Measurements from ENCODE around the gene LRRC40. TPM values are rescaled to one million over a fixed set of nuclear protein-coding genes. Genes with fewer than 3 reads are reported as not detected.
"Not testable (repeated sequence)": the region's sequence is repeated elsewhere in the genome, so short reads cannot be mapped to it uniquely, and the experiment has no call there.

Gene LRRC40
- polyA plus RNA-seq (ENCODE audit: insufficient read length): 32.2 TPM
- long read RNA-seq, donor 1, transcript LRRC40-201 (15 exons, 2,884 nt): major isoform, 9 of 620 reads
- long read RNA-seq, donor 1, partial matches to known transcripts: 601 of 620 reads
- long read RNA-seq, donor 1, other reads (novel, unspliced or antisense): 10 of 620 reads
- long read RNA-seq, donor 2, transcript LRRC40-201 (15 exons, 2,884 nt): major isoform, 9 of 736 reads
- long read RNA-seq, donor 2, partial matches to known transcripts: 712 of 736 reads
- long read RNA-seq, donor 2, other reads (novel, unspliced or antisense): 15 of 736 reads
- long read RNA-seq, donor 3, transcript LRRC40-201 (15 exons, 2,884 nt): major isoform, 8 of 60 reads
- long read RNA-seq, donor 3, partial matches to known transcripts: 52 of 60 reads
- long read RNA-seq, donor 3, other reads (novel, unspliced or antisense): 0 of 60 reads
- long read RNA-seq, donor 4: 0 reads
- long read RNA-seq, donor 5, transcript LRRC40-201 (15 exons, 2,884 nt): major isoform, 10 of 10 reads
- long read RNA-seq, donor 5, partial matches to known transcripts: 0 of 10 reads
- long read RNA-seq, donor 5, other reads (novel, unspliced or antisense): 0 of 10 reads
- long read RNA-seq, donor 6, transcript LRRC40-201 (15 exons, 2,884 nt): major isoform, 5 of 424 reads
- long read RNA-seq, donor 6, partial matches to known transcripts: 411 of 424 reads
- long read RNA-seq, donor 6, other reads (novel, unspliced or antisense): 8 of 424 reads
- long read RNA-seq, donor 7, transcript LRRC40-201 (15 exons, 2,884 nt): major isoform, 11 of 1,473 reads
- long read RNA-seq, donor 7, partial matches to known transcripts: 1,445 of 1,473 reads
- long read RNA-seq, donor 7, other reads (novel, unspliced or antisense): 17 of 1,473 reads
- long read RNA-seq, donor 8, partial matches to known transcripts: 6 of 8 reads
- long read RNA-seq, donor 8, other reads (novel, unspliced or antisense): 0 of 8 reads

DNA sequence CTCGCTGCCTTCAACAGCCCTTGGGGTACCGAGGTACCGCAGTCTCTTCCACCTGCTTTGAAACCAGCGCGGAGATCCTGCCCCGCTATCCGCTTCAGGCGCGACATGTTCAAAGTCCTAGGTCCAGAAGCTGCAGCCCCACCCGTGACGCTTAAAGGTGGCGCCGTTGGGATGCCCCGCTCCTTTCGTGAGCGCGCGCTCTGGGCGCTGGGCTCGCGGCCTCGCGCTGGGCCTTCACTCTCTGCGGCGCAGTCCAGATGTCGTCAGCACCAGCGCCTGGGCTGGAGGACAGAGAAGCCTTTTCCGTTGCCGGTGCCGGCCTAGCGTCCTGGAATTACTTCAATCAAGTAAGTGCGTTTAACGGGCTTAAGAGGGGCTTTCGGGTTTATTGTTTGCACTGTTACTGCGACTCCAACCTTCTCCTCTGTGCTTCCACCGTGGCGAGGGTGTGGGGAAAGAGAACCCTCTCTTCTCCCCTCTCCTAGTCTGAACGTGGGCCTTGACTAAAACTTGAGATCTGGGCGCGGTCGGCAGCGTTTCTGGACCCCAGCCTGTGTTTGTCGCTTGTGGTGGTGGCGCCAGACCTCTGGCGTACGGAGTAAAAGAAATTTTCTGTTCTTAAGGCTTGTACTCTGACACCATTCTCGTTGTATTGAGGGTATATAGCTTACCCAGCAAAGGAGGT, at the start of gene LRRC40:
Gene LRRC40 (minus strand): TSS at position 146 of the 685 bp plus-strand sequence. CDS start 39 bp downstream, at position 107.
- peak; percentile 96 for DNase-seq

DNA sequence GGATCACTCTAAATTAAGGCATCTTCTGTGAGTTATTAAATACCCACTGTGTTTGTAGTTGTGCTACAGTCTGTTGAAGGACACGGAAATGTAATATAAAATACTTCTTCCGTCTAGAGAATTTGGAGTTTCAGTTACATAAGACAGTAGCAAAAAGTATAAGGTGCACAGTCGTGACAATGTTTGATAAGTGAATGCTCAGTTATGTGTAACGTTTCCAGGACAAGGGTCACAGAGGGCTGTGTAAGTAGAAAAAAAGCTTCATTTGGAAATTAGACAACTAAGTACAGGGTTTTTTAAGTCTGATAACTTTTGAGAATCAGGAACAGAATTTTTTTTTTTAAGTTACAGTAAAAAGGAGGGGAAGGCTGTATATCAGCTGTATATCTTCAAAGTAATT, 43.4 kb upstream of the LRRC40 start:
- no peak for DNase-seq

DNA sequence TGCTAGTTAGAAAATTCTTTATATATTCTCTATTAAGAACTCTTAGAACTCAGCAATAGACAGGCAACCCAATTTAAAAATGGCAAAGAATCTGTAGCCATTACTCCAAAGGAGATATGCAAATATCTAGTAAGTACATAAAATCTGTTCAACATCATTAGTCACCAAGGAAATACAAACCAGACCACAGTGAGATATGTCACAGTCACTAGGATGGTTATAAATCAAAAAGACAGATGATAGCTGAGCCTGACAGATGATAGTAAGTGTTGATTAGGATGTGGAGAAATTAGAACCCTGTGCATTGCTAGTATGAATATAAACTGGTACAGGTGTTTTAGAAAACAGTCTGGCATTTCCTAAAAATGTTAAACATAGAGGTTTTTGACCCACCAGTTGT, 42.4 kb upstream of the LRRC40 start:
- DNase-seq: no peak

DNA sequence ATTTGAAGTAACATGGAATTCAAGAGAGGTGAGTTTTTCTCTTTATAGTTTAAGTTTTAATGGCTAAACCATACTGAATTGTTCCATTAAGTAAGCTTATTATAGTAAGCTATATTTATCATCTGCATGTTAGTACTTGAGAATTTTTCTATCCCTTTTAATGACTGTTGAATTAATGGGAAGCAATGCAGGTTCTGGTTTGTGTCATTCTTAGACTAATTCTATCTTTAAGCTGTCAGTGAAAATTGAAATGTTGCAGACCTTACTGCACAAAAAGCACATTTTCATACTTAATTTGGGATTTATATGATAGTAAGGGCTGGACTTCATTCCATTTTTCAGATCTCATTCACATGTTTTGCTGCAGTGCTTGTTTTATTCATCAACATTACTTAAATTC, 41.7 kb upstream of the LRRC40 start:
- DNase-seq: no peak

DNA sequence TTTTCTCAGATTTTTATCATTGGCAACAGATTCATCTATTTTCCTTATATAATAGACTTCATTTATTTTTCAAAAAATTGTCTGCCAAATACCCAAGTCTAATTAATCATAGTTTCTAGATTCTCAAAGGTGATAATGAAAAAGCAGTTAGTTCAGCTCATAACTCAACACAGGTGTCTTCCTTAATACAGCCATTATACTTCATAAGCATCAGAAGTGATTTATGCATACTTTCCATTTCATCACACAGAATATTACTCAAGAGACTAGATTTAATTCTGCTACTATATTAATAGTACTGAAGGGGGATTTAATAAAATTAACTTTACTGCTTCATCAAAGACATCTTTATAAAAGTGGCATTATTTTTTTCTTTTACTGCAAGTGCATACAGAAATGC, 34.6 kb upstream of the LRRC40 start:
- no peak for DNase-seq

DNA sequence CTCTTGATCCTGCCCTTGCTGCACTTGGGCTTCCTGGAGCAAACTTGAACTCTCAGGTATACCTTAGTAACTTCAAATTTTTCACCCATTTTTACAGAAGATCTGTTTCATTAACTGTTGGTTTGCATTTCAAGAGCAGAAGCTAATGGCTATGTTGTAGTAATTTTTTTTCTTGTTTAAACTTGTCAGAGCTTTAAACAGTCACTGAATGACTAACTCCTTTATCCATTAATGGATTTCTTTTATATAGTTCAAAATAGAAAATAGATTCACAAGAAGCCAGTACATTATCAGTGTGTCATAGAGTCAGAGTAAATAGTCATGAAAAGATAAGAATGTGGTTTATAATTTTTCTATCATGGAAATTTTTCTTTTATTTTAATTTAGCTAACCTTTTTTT, 29.4 kb upstream of the LRRC40 start:
- no peak for DNase-seq

DNA sequence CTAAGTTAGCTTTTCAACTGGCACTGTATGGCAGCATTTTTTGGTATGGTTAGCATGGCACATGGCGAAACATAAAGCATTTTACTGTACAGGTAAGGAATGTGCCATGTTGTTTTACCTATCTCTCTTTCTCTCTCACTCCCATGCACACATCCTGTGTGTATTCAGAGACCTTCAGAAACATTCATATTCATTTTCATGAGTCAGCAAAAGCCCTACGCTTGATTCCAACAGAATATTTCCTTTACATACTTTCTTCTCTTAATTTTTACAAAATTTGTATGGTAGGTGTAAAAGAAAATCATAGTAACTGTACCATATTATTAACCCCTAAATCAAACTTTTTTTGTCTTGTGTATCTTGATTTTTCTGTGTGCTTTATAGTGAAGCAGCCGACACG, 26.1 kb upstream of the LRRC40 start:
- no peak for DNase-seq

DNA sequence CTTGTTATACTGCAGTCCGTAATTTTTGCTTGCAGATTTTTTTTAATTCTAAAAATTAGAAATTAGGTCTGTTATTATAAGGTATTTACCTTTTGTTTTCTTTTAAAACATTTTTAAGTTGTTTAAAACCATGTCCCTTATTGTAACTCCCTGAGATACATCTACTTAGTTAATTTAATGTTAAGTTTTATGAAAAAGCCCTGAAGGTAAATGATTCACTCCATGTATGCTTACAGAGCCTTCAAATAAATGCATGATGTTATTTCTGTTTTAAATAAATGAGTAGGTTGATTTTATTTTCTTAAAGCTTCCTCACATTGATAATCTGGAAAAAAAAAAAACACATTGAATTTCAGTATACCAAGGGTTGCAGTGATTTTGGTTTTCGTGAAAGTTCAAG, 23.3 kb upstream of the LRRC40 start:
- DNase-seq: no peak

DNA sequence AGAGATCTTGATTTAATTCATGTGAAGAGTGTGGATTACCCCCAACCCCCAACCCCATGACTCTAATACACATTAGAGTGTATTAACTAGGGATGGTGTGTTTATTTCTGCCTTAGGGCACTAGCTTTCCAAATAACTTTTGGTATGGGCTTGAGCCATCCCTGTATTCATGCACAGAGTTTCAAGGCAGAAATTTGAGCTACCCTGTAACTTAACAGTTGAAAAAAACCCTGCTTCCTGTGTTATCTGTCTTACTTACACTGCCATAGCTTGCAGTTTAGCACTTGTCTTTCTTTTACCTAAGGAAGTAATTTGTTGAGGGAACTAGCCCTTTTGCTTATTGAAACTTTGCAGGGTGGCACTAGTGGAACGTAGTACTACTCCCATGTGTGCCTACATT, 22.1 kb upstream of the LRRC40 start:
- no peak for DNase-seq

DNA sequence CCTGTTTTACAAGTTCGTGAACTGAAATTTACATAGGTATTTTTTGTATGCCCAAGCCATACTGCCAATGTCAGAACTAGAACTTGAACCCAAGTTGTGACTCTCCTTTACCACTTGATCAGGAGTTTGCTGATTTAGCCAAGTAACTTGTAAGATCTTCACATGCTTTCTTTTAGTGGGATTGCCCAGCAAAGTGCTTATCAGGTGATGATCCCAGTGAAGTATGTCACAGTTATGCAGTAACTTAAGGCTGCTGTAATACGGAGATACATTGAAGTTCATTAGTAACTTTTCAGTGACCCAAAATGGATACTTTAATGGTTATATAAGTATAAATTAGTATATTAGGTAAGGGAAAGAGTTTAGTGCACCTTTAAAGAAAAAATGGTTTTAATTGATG, 19.6 kb upstream of the LRRC40 start:
- no peak for DNase-seq

DNA sequence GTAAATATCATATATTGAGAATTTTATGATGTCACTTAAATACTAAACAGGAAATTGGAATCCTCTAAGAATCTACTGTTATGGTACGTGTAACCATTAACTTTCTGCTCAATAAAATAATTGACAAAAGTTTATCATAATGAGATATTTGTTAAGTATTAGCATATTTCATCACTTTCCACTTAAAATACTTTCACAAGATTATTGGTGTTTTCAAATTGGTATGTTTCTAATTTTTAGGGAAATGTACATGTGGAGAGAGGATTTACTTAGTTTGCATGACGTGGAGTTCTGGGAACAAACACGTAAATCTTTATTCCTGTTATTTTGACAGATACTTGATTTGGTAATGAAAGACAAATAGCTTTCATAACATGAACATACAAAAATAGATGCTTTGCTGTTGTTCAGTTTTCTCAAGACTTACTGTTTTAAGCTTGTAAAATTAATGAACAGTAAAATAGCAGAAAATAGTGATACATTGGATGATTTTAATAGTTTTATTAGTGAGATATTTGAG, 17.4 kb upstream of the LRRC40 start:
- no peak for DNase-seq

DNA sequence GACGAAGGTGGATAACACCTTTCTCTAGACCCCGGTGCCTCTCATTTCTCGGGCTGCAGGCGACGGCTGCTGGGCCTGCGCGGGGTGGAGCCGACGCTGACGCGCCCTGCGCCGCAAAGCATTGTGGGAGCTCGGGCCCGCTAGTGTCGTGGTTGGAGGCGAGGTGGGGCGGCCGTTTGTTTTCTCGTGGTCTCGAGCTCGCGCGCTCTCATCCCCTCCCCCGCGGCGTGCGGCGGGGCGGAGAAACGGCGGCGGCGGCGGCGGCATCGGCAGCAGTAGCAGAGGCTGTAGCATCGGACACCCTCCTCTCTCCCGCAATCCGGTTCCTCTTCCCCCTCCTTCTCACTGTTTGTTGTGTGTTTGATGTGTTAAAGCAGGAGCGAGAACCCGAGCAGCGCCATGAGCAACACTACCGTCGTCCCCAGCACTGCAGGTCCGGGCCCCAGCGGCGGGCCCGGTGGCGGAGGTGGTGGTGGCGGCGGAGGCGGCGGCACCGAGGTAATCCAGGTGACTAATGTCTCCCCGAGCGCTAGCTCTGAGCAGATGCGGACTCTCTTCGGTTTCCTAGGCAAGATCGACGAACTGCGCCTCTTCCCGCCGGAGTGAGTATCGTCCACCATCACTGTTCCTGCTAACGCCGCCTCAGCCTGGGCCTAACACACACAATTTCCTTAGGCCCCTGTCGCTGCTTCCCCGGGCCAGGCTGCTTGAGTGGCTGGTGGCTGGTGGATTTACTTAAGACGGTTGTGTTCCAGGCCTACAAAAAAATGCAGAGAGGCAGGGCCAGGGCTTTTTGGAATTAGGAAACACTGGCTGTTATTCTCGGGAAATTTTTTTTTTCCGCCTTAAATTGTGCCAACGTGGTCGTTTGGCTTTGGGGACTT, 16.1 kb upstream of the LRRC40 start, which contains the start of gene SRSF11:
Gene SRSF11 (plus strand): TSS at position 143 of the 884 bp plus-strand sequence. CDS start 257 bp downstream, at position 400.
- peak; percentile 96 for DNase-seq

DNA sequence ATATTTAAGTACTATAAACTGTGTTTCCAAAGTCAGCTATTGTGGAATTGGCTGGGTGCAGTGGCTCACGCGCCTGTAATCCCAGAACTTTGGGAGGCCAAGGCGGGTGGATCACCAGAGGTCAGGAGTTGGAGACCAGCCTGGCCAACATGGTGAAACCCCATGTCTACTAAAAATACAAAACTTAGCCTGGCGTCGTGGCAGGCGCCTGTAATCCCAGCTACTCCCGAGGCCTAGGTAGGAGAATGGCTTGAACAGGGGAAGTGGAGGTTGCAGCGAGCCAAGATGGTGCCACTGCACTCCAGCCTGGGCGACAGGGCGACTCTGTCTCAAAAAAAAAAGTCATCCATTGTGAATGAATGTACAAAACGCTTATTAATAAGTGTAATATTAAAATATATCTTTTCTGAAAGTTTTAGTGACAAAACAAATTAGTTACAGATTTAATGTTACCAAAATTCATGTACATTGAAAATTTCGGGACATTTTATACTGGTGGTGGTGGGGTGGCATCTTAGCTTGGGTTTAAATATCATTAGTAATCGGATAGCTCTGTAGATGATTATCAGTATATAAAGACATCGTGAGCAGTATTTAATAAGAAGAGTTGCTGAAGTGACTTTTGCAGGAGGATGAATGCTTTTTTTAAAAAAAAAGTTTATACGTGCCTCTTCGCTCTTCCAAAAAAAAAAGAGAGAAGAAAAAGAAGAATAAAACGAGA, 15.3 kb upstream of the LRRC40 start:
- DNase-seq: no peak

DNA sequence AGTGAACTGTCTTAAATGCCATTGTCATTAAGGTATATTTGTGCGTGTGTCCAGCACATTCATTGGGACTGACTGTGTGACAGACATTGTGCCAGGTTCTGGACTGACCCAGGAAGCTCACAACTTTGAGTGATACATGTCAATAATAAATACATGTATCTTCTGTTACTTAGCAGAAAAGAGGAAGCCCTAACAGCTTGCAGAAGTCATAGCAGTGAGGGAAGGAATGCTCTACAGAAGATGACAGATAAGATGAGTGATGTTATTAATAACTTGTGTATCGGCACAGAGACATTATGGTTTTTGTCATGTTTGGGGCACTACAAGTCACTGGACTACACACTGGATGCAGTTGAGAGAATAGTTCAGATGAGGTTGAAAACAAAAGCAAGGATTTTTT, 14.6 kb upstream of the LRRC40 start:
- no peak for DNase-seq

DNA sequence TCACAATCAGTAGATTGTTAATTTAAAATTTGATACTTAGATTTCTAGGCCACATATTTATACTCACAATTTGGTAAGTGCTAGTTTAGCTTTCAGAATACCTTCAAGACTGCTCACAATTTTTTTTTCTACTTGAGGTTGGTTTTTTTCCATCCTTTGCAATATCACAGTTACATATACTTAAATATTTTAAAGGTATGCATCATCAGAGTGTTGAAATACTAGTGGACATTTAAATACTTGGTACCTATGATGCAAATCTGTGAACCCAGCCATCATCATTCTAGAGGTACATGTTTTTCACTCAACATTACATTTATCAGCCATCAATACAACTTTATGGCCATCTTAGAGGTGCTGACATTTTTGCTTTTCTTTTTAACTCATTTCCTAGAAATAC, 6.2 kb upstream of the LRRC40 start:
- no peak for DNase-seq

DNA sequence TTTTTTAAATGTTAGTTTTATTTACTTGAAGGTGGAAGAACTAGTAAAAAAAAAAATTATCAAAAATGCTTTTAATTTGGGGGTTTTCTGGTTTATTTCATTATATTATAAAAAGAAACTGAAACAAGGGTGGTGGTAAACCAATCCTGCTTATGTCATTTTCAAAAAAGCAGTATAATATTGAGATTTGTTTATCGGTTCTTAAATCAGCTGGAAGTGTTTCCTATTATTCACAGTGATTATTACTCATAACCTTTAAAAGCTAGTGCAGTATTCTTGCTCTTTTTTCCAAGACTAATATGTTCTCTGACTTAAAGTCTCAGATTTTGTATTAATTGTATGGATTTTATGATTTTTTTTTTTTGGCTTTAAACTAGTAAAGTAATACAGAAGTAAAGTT, 5.4 kb upstream of the LRRC40 start:
- DNase-seq: no peak

DNA sequence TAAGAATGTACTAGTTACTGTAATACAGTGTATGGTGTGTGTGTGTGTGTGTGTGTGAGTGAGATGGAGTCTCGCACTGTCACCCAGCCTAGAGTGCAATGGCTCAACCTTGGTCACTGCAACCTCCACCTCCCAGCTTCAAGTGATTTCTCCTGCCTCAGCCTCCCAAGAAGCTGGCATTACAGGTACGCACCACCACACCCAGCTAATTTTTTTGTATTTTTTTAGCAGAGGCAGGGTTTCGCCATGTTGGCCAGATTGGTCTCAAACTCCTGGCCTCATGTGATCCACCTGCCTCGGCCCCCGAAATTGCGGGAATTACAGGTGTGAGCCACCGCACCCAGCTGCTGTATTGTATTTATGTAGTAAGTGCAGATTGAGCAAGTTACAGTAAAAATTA, 2.9 kb upstream of the LRRC40 start:
- DNase-seq: no peak

DNA sequence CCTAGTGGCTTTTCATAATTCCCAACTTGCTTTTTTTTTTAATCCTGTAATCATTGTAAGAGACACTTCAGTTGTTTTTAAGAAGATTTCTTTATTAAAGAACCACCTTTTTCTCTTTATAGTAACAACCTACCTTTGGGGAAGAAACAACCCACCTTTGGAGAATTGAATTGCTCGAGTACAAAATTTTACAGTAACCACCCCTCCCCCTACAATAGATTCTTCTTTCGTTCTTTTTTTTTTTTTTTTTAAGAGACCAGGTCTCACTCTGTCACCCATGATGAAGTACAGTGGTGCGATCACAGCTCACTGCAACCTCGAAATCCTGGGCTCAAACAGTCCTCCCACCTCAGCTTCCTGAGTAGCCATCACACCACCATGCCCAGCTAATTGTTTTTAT, 2.1 kb upstream of the LRRC40 start:
- no peak for DNase-seq

DNA sequence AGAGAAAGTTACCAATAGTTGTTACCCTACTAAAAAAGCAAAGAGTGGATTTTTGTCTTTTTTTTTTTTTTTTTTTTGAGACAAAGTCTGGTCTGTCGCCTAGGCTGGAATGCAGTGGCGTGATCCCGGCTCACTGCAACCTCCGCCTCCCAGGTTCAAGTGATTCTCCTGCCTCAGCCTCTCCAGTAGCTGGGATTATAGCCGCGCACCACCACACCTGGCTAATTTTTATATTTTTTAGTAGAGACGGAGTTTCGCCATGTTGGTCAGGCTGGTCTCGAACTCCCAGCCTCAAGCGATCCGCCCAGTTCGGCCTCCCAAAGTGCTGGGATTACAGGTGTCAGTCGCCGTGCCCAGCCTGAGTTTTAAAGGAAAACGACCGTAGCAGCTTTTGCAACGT, 1.5 kb upstream of the LRRC40 start:
- DNase-seq: not testable (repeated sequence)

DNA sequence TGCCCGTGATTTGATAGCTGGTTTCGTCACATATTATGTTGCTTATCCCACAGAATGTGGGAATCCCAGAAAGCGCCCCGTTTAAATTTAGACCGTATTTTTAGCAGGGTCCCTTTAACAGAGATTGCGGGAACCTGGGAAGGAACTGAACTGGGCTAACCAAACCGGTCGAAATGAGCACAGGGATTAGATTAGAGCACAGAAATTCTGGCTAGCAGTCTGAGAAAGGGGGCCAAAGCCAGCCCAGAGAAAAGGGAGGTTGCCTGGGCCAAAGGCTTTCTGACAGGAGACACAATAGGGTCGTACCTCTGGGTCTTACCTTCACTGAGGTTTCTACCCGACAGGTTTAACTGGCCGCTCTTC, 327 bp downstream of the LRRC40 start:
- DNase-seq: no peak
